ENCODE measurements around the gene PRKN. TPM values are rescaled to one million over a fixed set of nuclear protein-coding genes. Genes with fewer than 3 reads are reported as not detected.

The PRKN gene
- total RNA-seq, 1 experiment from 2014 or later, result 2.0 TPM

GRCh38 chr6:161305860-161306259 is 1421.7 kb downstream of the PRKN start:
- DNase-seq, result no peak
- Histone ChIP-seq H2AK5ac (ENCODE audit: insufficient read length, low read length) (no peak overlapping the region), H3K56ac (ENCODE audit: insufficient read length, low read depth, low read length) (no peak overlapping the region), H2BK20ac (ENCODE audit: low read depth, low read length, poor library complexity, severe bottlenecking) (no peak overlapping the region), H4K8ac (replicated peaks; ENCODE audit: insufficient read length, low read depth, low read length) (no peak overlapping the region), H3T11ph (ENCODE audit: low read length) (no peak overlapping the region), H3K23me2 (ENCODE audit: insufficient read length, low read depth, low read length, poor library complexity, severe bottlenecking) (no peaks in the 10 kb centered on the region), H3K4me1 (ENCODE audit: insufficient read depth, low read length) (no peaks in the 10 kb centered on the region), H3K18ac (ENCODE audit: insufficient read length, low read depth, low read length) (peak overlapping the region; percentile 17), H2BK15ac (ENCODE audit: low read depth, low read length) (no peak overlapping the region), H3K9ac (ENCODE audit: extremely low read depth, insufficient read length, low read length) (no peak overlapping the region), H2BK5ac (ENCODE audit: insufficient read length, low read length) (no peak overlapping the region), H3K4ac (ENCODE audit: low read depth, low read length) (no peak overlapping the region), H3K9me3 (ENCODE audit: control insufficient read depth, low read depth, low read length) (no peaks in the 10 kb centered on the region), H4K5ac (ENCODE audit: insufficient read length, low read depth, low read length) (no peak overlapping the region), H4K91ac (ENCODE audit: insufficient read length, low read depth, low read length) (no peak overlapping the region), H3K4me2 (ENCODE audit: insufficient read depth, insufficient read length, low read length) (no peak overlapping the region), H4K20me1 (ENCODE audit: control insufficient read depth, insufficient read depth, insufficient read length) (no peaks in the 10 kb centered on the region), H3K79me1 (ENCODE audit: insufficient read depth, low read depth, low read length, poor library complexity, severe bottlenecking) (no peaks in the 10 kb centered on the region), H3K79me2 (ENCODE audit: insufficient read depth, low read length) (no peaks in the 10 kb centered on the region), H3K27me3 (ENCODE audit: insufficient read depth, low read length) (no peaks in the 10 kb centered on the region), H3K14ac (ENCODE audit: insufficient read depth, low read length) (no peak overlapping the region), H2BK12ac (ENCODE audit: insufficient read length, low read depth, low read length) (no peak overlapping the region), H3K27ac (ENCODE audit: insufficient read length, low read depth, low read length) (no peak overlapping the region), H2BK120ac (ENCODE audit: low read depth, low read length, poor library complexity, severe bottlenecking) (no peak overlapping the region), H3K23ac (ENCODE audit: insufficient read length, low read depth, low read length) (no peak overlapping the region), H2AFZ (ENCODE audit: low read length) (no peak overlapping the region)
- Mint-ChIP-seq H3K27ac (no peak overlapping the region), H3K9me3 (peaks cover 6 to 11% of the 10 kb centered on the region in 2 experiments; a peak in 4 of 5 replicates), H3K4me1 (peaks cover 8 to 9% of the 10 kb centered on the region in 2 experiments), H3K4me3 (no peak overlapping the region), H3K36me3 (ENCODE audit: insufficient read depth in 1 of 3, low read depth in 3 of 3) (peaks cover 0 to 15% (median 0%) of the 10 kb centered on the region in 3 experiments; a peak in 5 of 7 replicates), H3K27me3 (ENCODE audit: low read depth) (peaks cover 2% of the 10 kb centered on the region; the same call in 1 of the 2 replicates)
- WGBS (ENCODE audit: extremely low coverage, insufficient read length, low lambda C conversion rate), result no CpG with 5 or more reads among the region's 4 CpGs
- TF ChIP-seq CTCF (conservative IDR thresholded peaks at IDR 0.05), result no peak
